CD14-positive monocyte (primary cell): ENCODE data around the gene FBXW4. TPM values are rescaled to one million over a fixed set of nuclear protein-coding genes. Genes with fewer than 3 reads are reported as not detected.

Experiments used
- DNase-seq, 3 donors: peaks; one replicate each; pipeline ENCODE4 v3.0.0-alpha.2; 2011 to 2022
- H2AFZ ChIP-seq: 2 replicates; pipeline ENCODE4 v1.6.0; 2012; ENCODE audit warnings: mild to moderate bottlenecking, low read depth, low read length, inconsistent platforms; ENCODE audit not compliant: insufficient read depth, poor library complexity, severe bottlenecking
- H3K27ac ChIP-seq, 2 donors: 1 replicate in 1 of 2; 2 replicates in 1 of 2; pipeline ENCODE4 v1.5.1; 2012 to 2013; ENCODE audit warnings: low read length in 2 of 2, control low read depth in 1 of 2, inconsistent platforms in 1 of 2, low read depth in 1 of 2, mild to moderate bottlenecking in 1 of 2
- H3K27me3 ChIP-seq, 2 donors: one replicate each; pipeline versions ENCODE4 v1.6.0 to v1.6.1; 2011 to 2013; ENCODE audit warnings: low read length in 2 of 2; ENCODE audit not compliant: control insufficient read depth in 2 of 2, insufficient read depth in 2 of 2
- H3K36me3 ChIP-seq, 2 donors: replicated peaks in 1 of 2; 1 replicate in 1 of 2; 2 replicates in 1 of 2; pipeline versions ENCODE4 v1.5.1 to v1.6.1; 2012 to 2013; ENCODE audit warnings: low read length in 2 of 2, control low read depth in 1 of 2, inconsistent platforms in 1 of 2, mild to moderate bottlenecking in 1 of 2; ENCODE audit not compliant: insufficient read depth in 2 of 2, control insufficient read depth in 1 of 2
- H3K4me1 ChIP-seq, 2 donors: 1 replicate in 1 of 2; 2 replicates in 1 of 2; pipeline versions ENCODE4 v1.5.1 to v1.6.1; 2012 to 2013; ENCODE audit warnings: low read length in 2 of 2, control low read depth in 1 of 2, inconsistent platforms in 1 of 2, mild to moderate bottlenecking in 1 of 2, moderate library complexity in 1 of 2; ENCODE audit not compliant: insufficient read depth in 2 of 2, control insufficient read depth in 1 of 2
- H3K4me2 ChIP-seq: replicated peaks from 2 replicates; pipeline ENCODE3; 2012; ENCODE audit warnings: low read length, moderate library complexity, mild to moderate bottlenecking; ENCODE audit not compliant: poor library complexity, severe bottlenecking; ENCODE audit errors: extremely low read depth
- H3K4me3 ChIP-seq, 3 experiments: fragments of 200-600 bp in 1 of 3; sonication (generic) in 1 of 3; replicated peaks in 1 of 3; 1 replicate in 2 of 3; 2 replicates in 1 of 3; pipeline ENCODE4 v1.5.1; 2011 to 2013; ENCODE audit warnings: low read length in 3 of 3, mild to moderate bottlenecking in 3 of 3, control low read depth in 2 of 3, low read depth in 2 of 3, inconsistent platforms in 1 of 3, moderate library complexity in 1 of 3
- H3K79me2 ChIP-seq: 2 replicates; pipeline ENCODE4 v1.6.0; 2012; ENCODE audit warnings: mild to moderate bottlenecking, control low read depth, inconsistent platforms, low read length, moderate library complexity; ENCODE audit not compliant: insufficient read depth
- H3K9ac ChIP-seq: 2 replicates; pipeline ENCODE4 v1.6.0; 2017; ENCODE audit warnings: low read length, mild to moderate bottlenecking; ENCODE audit not compliant: insufficient read depth, poor library complexity, severe bottlenecking
- H3K9me3 ChIP-seq, 2 donors: replicated peaks in 1 of 2; 1 replicate in 1 of 2; 2 replicates in 1 of 2; pipeline versions ENCODE4 v1.5.1 to v1.6.1; 2012 to 2013; ENCODE audit warnings: low read length in 2 of 2, control low read depth in 1 of 2; ENCODE audit not compliant: control insufficient read depth in 1 of 2, insufficient read depth in 1 of 2
- H4K20me1 ChIP-seq: 2 replicates; pipeline ENCODE4 v1.6.0; 2012; ENCODE audit warnings: mild to moderate bottlenecking, low read length, control low read depth, moderate library complexity; ENCODE audit not compliant: insufficient read depth
- H3K27ac Mint-ChIP-seq, 7 donors: one replicate each; pipeline ENCODE4 v1.8.0; 2020; ENCODE audit warnings: mild to moderate bottlenecking in 7 of 7, mixed read lengths in 7 of 7, moderate library complexity in 6 of 7, inconsistent platforms in 2 of 7
- H3K27me3 Mint-ChIP-seq, 3 donors: one replicate each; pipeline ENCODE4 v1.8.0; 2021 to 2022; ENCODE audit warnings: low read depth in 3 of 3, mild to moderate bottlenecking in 3 of 3, mixed read lengths in 3 of 3, moderate library complexity in 3 of 3, inconsistent platforms in 1 of 3
- H3K36me3 Mint-ChIP-seq, 2 donors: one replicate each; pipeline ENCODE4 v1.8.0; 2020; ENCODE audit warnings: mixed read lengths in 2 of 2, inconsistent platforms in 1 of 2, mild to moderate bottlenecking in 1 of 2
- H3K4me1 Mint-ChIP-seq: one replicate; pipeline ENCODE4 v1.8.0; 2020; ENCODE audit warnings: mild to moderate bottlenecking, mixed read lengths
- H3K4me3 Mint-ChIP-seq, 2 donors: one replicate each; pipeline ENCODE4 v1.8.0; 2020; ENCODE audit warnings: mild to moderate bottlenecking in 2 of 2, mixed read lengths in 2 of 2, moderate library complexity in 1 of 2
- H3K9me3 Mint-ChIP-seq, 7 donors: one replicate each; pipeline ENCODE4 v1.8.0; 2020 to 2022; ENCODE audit warnings: mixed read lengths in 7 of 7, mild to moderate bottlenecking in 6 of 7, moderate library complexity in 6 of 7, inconsistent platforms in 2 of 7
- CTCF ChIP-seq: fragments of 200-600 bp; IDR thresholded peaks from one replicate; pipeline ENCODE4 v1.8.0; 2022; ENCODE audit warnings: antibody characterized with exemption, mild to moderate bottlenecking
- WGBS: methylation state at CpG from one replicate; pipeline ENCODE4 v1.1.5; 2013; ENCODE audit warnings: missing lambda C conversion rate; ENCODE audit not compliant: insufficient coverage; 5-methylcytosine and 5-hydroxymethylcytosine counted together
- intact Hi-C, 2 donors: fragments of 100-400 bp; cut with micrococcal nuclease; formaldehyde crosslinking; loops; one replicate each; pipeline versions ENCODE4 v1.15.0 to v1.15.1; 2023
- polyA plus RNA-seq, 3 donors: library from polyadenylated mRNA; depleted of rRNA in 1 of 3; unstranded in 2 of 3; stranded (reverse) in 1 of 3; fragments of 300-500 nt in 2 of 3; fragments of >200 nt in 1 of 3; fragmentation: Illumina TruSeq in 2 of 3; gene quantifications; 1 replicate in 2 of 3; 2 replicates in 1 of 3; pipeline ENCODE4 v1.2.3, GENCODE V29; 2012 to 2021

Gene FBXW4
- polyA plus RNA-seq, 3 donors = 1.1 to 30.8 (median 1.8) TPM

- intact Hi-C loops = no loop called here
- Histone ChIP-seq H3K4me3 (no peak overlapping the region), H4K20me1 (no peaks in the 10 kb centered on the region), H3K4me1 (no peaks in the 10 kb centered on the region), H3K9ac (no peak overlapping the region), H3K36me3 (peaks cover 67 to 79% of the 10 kb centered on the region in 2 donors), H3K4me2 (no peak overlapping the region), H3K79me2 (no peaks in the 10 kb centered on the region), H2AFZ (no peak overlapping the region), H3K27ac (no peak overlapping the region), H3K27me3 (no peaks in the 10 kb centered on the region), H3K9me3 (no peaks in the 10 kb centered on the region)
- TF ChIP-seq CTCF = no peak
- DNase-seq = no peak
- H3K36me3 Mint-ChIP-seq = peaks cover 61 to 73% of the 10 kb centered on the region in 2 donors
- no peaks in the 10 kb centered on the region for H3K9me3 Mint-ChIP-seq
- H3K27me3 Mint-ChIP-seq = peaks cover 0 to 1% (median 0%) of the 10 kb centered on the region in 3 donors
- no peaks in the 10 kb centered on the region for H3K4me1 Mint-ChIP-seq
- peak overlapping the region in 1 of 7 donors; percentile 37 for H3K27ac Mint-ChIP-seq
- WGBS = 98% methylated on average over 12 of the region's 12 CpGs
- H3K4me3 Mint-ChIP-seq = no peak overlapping the region
These were observed 115.5 kb downstream of the FBXW4 start for GRCh38 chr10:101579516-101579870.

GRCh38 chr10:101578803-101579515 lies 116.0 kb downstream of the FBXW4 start:
- Histone ChIP-seq H3K79me2 (no peaks in the 10 kb centered on the region), H4K20me1 (no peaks in the 10 kb centered on the region), H3K27ac (no peak overlapping the region), H2AFZ (no peak overlapping the region), H3K4me2 (no peak overlapping the region), H3K4me1 (no peaks in the 10 kb centered on the region), H3K27me3 (no peaks in the 10 kb centered on the region), H3K4me3 (no peak overlapping the region), H3K9ac (no peak overlapping the region), H3K36me3 (peaks cover 62 to 75% of the 10 kb centered on the region in 2 donors), H3K9me3 (no peaks in the 10 kb centered on the region)
- H3K4me3 Mint-ChIP-seq = no peak overlapping the region
- H3K27ac Mint-ChIP-seq = peak overlapping the region in 1 of 7 donors; percentile 1
- WGBS = 95% methylated on average over 12 of the region's 13 CpGs
- no peaks in the 10 kb centered on the region for H3K4me1 Mint-ChIP-seq
- no peak for TF ChIP-seq CTCF
- peaks cover 0 to 1% (median 0%) of the 10 kb centered on the region in 3 donors for H3K27me3 Mint-ChIP-seq
- DNase-seq = no peak
- intact Hi-C loops = no loop called here
- H3K9me3 Mint-ChIP-seq = no peaks in the 10 kb centered on the region
- H3K36me3 Mint-ChIP-seq = peaks cover 57 to 72% of the 10 kb centered on the region in 2 donors
